ENCODE results near the gene BNIP5.

The BNIP5 gene

GRCh38 chr6:36267731-36268477 is 68.8 kb downstream of the BNIP5 start:
- no peak for DNase-seq (ENCODE audit: low read depth in 2 of 2)

DNA sequence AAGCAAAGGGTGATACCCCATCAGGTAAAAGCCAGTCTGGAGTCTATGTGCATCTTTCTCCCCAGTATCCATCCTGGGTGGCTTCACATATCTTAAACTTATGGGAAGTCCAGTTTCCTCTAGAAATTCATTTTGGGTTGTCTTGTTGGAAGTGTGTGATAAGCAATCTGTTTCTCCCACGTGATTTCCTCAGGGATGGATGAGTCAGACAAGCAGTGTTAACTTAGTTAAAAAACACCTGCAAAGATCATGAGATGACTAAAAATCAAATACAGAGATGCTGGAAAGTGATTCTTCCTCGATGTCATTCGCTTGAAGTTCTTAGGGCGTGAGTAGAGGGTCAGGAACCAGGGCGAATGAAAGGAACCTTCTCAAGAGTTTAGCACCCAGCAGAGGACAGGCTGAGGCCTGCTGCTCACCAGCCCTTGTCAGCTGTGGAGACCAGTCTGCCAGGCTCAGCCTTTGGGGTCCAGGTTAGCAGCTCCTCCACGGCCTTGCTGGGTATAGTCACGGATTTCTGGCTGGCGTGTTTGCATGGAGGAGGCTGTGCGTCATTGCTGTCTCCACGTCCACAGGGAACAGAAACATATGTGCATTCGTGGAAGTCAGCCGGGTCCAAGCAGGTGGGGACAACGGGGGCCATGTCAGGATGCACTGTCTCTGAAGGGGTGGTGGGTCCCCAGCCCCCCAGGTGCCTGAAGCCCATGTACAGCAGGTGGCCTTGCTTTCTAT is 69.6 kb downstream of the BNIP5 start:
- DNase-seq (ENCODE audit: low read depth in 2 of 2): no peak

Measured in stimulated activated CD8-positive, alpha-beta memory T cell treated with anti-CD3 and anti-CD28 coated beads, Interleukin-15, amount 100 ng/mL, for 48 hours (primary cell).